Hepatocyte (in vitro differentiated cells): Measurements from ENCODE around the gene BIN2. TPM values are rescaled to one million over a fixed set of nuclear protein-coding genes. Genes with fewer than 3 reads are reported as not detected.

Experiments
- DNase-seq: peaks from one replicate; pipeline ENCODE4 v3.0.0-alpha.2; 2016; ENCODE audit warnings: low spot score
- H2AFZ ChIP-seq: fragments of 200-600 bp; sonication (generic); 2 replicates; pipeline ENCODE4 v1.6.0; 2016; ENCODE audit warnings: antibody characterized with exemption, mild to moderate bottlenecking
- H3K27ac ChIP-seq: fragments of 200-600 bp; sonication (generic); 2 replicates; pipeline ENCODE4 v1.5.1; 2016; ENCODE audit warnings: mild to moderate bottlenecking
- H3K27me3 ChIP-seq: fragments of 200-600 bp; sonication (generic); 2 replicates; pipeline ENCODE4 v1.6.1; 2016
- H3K36me3 ChIP-seq: fragments of 200-600 bp; sonication (generic); replicated peaks from 2 replicates; pipeline ENCODE4 v1.5.1; 2016; ENCODE audit warnings: low read depth; ENCODE audit not compliant: insufficient read depth
- H3K4me1 ChIP-seq: fragments of 200-600 bp; sonication (generic); 2 replicates; pipeline ENCODE4 v1.5.1; 2016; ENCODE audit warnings: mild to moderate bottlenecking, moderate library complexity; ENCODE audit not compliant: insufficient read depth
- H3K4me2 ChIP-seq: fragments of 200-600 bp; sonication (generic); 2 replicates; pipeline ENCODE4 v1.6.0; 2016
- H3K4me3 ChIP-seq: fragments of 200-600 bp; sonication (generic); 2 replicates; pipeline ENCODE4 v1.5.1; 2016; ENCODE audit warnings: mild to moderate bottlenecking
- H3K79me2 ChIP-seq: fragments of 200-600 bp; sonication (generic); 2 replicates; pipeline ENCODE4 v1.6.0; 2017; ENCODE audit warnings: mild to moderate bottlenecking
- H3K9me2 ChIP-seq: fragments of 200-600 bp; sonication (generic); replicated peaks from 2 replicates; pipeline ENCODE4 v1.6.0; 2017; ENCODE audit warnings: mild to moderate bottlenecking; ENCODE audit not compliant: insufficient read depth
- H3K9me3 ChIP-seq: fragments of 200-600 bp; sonication (generic); 2 replicates; pipeline ENCODE4 v1.5.1; 2016; ENCODE audit warnings: low read depth, mild to moderate bottlenecking
- H4K20me1 ChIP-seq: fragments of 200-600 bp; sonication (generic); 2 replicates; pipeline ENCODE4 v1.6.0; 2016; ENCODE audit warnings: mild to moderate bottlenecking; ENCODE audit not compliant: insufficient read depth, poor library complexity, severe bottlenecking
- CTCF ChIP-seq: fragments of 200-600 bp; sonication (generic); IDR thresholded peaks from 2 replicates; pipeline ENCODE4 v1.5.1; 2016; ENCODE audit warnings: antibody characterized with exemption, mild to moderate bottlenecking; ENCODE audit not compliant: poor library complexity
- EZH2 ChIP-seq: fragments of 200-600 bp; sonication (generic); IDR thresholded peaks from 2 replicates; pipeline ENCODE4 v1.6.1; 2016; ENCODE audit warnings: antibody characterized with exemption, mild to moderate bottlenecking, borderline replicate concordance
- EZH2phosphoT487 ChIP-seq: fragments of 200-600 bp; sonication (generic); IDR thresholded peaks from one replicate; pipeline ENCODE4 v1.6.1; 2018; ENCODE audit warnings: antibody characterized with exemption, mild to moderate bottlenecking, low read depth, moderate library complexity; ENCODE audit not compliant: unreplicated experiment, severe bottlenecking
- WGBS: methylation state at CpG from one replicate; pipeline ENCODE4 v1.1.6; 2016; ENCODE audit warnings: low lambda C conversion rate; ENCODE audit errors: missing lambda C conversion rate; 5-methylcytosine and 5-hydroxymethylcytosine counted together
- polyA plus RNA-seq: library from polyadenylated mRNA; unstranded; fragments of >200 nt; fragmentation: Nextera tagmentation; extraction: Ambion mirVana; gene quantifications from 2 replicates; pipeline ENCODE4 v1.2.1, GENCODE V29; 2016
- total RNA-seq: library from RNA; depleted of rRNA; stranded (reverse); fragments of >200 nt; gene quantifications from 2 replicates; pipeline ENCODE4 v1.2.3, GENCODE V29; 2014

BIN2 gene
- total and polyA plus RNA-seq, 2 experiments from 2014 or later, result 0.07 TPM; not detected in 1

GRCh38 chr12:51351913-51352532 is 28.0 kb upstream of the BIN2 start:
- 35% methylated on average over 11 of the region's 11 CpGs for WGBS
- Histone ChIP-seq H4K20me1 (no peaks in the 10 kb centered on the region), H2AFZ (no peak overlapping the region), H3K9me2 (no peaks in the 10 kb centered on the region), H3K4me1 (no peaks in the 10 kb centered on the region), H3K4me2 (no peak overlapping the region), H3K27me3 (no peaks in the 10 kb centered on the region), H3K4me3 (no peak overlapping the region), H3K79me2 (no peaks in the 10 kb centered on the region), H3K9me3 (no peaks in the 10 kb centered on the region), H3K36me3 (no peaks in the 10 kb centered on the region), H3K27ac (no peak overlapping the region)
- no peak for TF ChIP-seq EZH2
- peak; percentile 69 for TF ChIP-seq CTCF
- DNase-seq, result peak; percentile 75

GRCh38 chr12:51349026-51349425 is 25.1 kb upstream of the BIN2 start:
- no peaks in the 10 kb centered on the region for H3K36me3 ChIP-seq
- H3K79me2 ChIP-seq, result no peaks in the 10 kb centered on the region
- 83% methylated on average over 5 of the region's 5 CpGs for WGBS
- H3K4me3 ChIP-seq, result no peak overlapping the region
- no peaks in the 10 kb centered on the region for H3K4me1 ChIP-seq
- H4K20me1 ChIP-seq, result no peaks in the 10 kb centered on the region
- TF ChIP-seq EZH2phosphoT487, result no peak
- no peak for TF ChIP-seq EZH2
- no peak for TF ChIP-seq CTCF
- H3K27me3 ChIP-seq, result no peaks in the 10 kb centered on the region
- no peaks in the 10 kb centered on the region for H3K9me2 ChIP-seq
- H3K9me3 ChIP-seq, result no peaks in the 10 kb centered on the region
- no peak for DNase-seq
- H3K27ac ChIP-seq, result no peak overlapping the region
- no peak overlapping the region for H2AFZ ChIP-seq
- no peak overlapping the region for H3K4me2 ChIP-seq

GRCh38 chr12:51348116-51348515 is 24.1 kb upstream of the BIN2 start:
- H3K4me1 ChIP-seq, result no peaks in the 10 kb centered on the region
- whole genome bisulfite sequencing, result 80% methylated on average over 4 of the region's 4 CpGs
- no peak overlapping the region for H3K4me2 ChIP-seq
- no peaks in the 10 kb centered on the region for H3K9me3 ChIP-seq
- no peak for TF ChIP-seq EZH2
- H3K36me3 ChIP-seq, result no peaks in the 10 kb centered on the region
- no peaks in the 10 kb centered on the region for H4K20me1 ChIP-seq
- DNase-seq, result no peak
- H3K4me3 ChIP-seq, result no peak overlapping the region
- no peaks in the 10 kb centered on the region for H3K79me2 ChIP-seq
- no peak overlapping the region for H2AFZ ChIP-seq
- no peaks in the 10 kb centered on the region for H3K9me2 ChIP-seq
- no peak overlapping the region for H3K27ac ChIP-seq
- H3K27me3 ChIP-seq, result no peaks in the 10 kb centered on the region

- H3K4me2 ChIP-seq, result no peak within 1 kb of the TSS
- H3K4me1 ChIP-seq, result no peaks in the 10 kb centered on the region
- no peak for DNase-seq
- no peaks in the 10 kb centered on the region for H3K79me2 ChIP-seq
- H3K27ac ChIP-seq, result no peak within 1 kb of the TSS
- H3K4me3 ChIP-seq, result no peak within 1 kb of the TSS
- 93% methylated on average over 3 of the region's 3 CpGs for WGBS
- TF ChIP-seq EZH2, result no peak
- no peak for TF ChIP-seq CTCF
- TF ChIP-seq EZH2phosphoT487, result no peak
- no peaks in the 10 kb centered on the region for H3K9me2 ChIP-seq
- no peaks in the 10 kb centered on the region for H3K9me3 ChIP-seq
- no peaks in the 10 kb centered on the region for H3K27me3 ChIP-seq
- H3K36me3 ChIP-seq, result no peaks in the 10 kb centered on the region
- H4K20me1 ChIP-seq, result no peaks in the 10 kb centered on the region
- H2AFZ ChIP-seq, result no peak within 1 kb of the TSS
Measured at GRCh38 chr12:51346581-51346980, 22.6 kb upstream of the BIN2 start, which contains the start of gene CELA1. Gene CELA1, minus strand, starts transcription at chr12:51346679. Its CDS starts 41 bp downstream, at chr12:51346638.
